Lower leg skin (tissue), 3 donors: Measurements from ENCODE around the gene USH1G.

Experiments used
- POLR2A ChIP-seq, 2 donors: fragments of 450-650 bp; IDR thresholded peaks; one replicate each; pipeline ENCODE4 v1.6.1; 2016 to 2017; ENCODE audit warnings: antibody characterized with exemption in 2 of 2, mild to moderate bottlenecking in 1 of 2, moderate library complexity in 1 of 2
- TF ChIP-seq, protein P1 (sequence below), 3 donors: fragments of 450-650 bp; IDR thresholded peaks; one replicate each; pipeline ENCODE4 v1.5.1; 2016; ENCODE audit warnings: antibody characterized with exemption in 3 of 3, mild to moderate bottlenecking in 3 of 3, moderate library complexity in 2 of 3

DNA sequence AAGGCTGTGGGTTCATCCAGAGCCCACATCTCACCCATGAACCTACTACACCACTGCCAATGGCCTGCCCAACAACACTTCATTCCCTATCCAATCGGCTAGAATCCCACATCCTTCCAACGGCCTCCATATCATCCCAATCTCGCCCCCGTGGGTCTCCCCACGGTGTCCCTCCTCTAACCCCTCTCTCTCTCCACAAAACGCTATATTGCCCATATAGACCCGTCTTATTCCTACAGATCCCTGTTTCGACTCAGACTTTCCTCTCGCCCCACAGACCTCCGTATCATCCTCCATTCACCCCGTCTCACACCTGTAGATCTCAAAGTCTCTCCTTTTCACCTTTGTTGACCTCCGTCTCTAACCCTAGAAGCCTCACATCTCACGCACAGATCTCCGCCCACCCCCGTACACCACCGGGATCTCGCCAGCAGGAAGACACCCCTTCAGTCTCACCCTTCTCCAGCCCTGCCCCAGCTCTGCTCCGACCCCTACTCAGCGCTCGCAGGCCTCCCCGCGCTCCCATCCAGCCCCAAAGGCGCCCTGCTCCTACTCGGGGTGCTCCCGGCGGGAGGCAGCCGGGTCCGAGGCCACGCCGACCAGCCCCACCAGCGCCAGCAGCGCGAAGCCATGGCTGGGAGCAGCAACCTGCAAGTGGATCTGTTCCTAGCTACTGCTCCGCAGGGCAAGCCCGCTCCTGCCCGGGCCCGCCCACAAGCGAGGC, 50.6 kb downstream of the USH1G start, which contains the start of gene FDXR:
- TF ChIP-seq, protein P1, sequence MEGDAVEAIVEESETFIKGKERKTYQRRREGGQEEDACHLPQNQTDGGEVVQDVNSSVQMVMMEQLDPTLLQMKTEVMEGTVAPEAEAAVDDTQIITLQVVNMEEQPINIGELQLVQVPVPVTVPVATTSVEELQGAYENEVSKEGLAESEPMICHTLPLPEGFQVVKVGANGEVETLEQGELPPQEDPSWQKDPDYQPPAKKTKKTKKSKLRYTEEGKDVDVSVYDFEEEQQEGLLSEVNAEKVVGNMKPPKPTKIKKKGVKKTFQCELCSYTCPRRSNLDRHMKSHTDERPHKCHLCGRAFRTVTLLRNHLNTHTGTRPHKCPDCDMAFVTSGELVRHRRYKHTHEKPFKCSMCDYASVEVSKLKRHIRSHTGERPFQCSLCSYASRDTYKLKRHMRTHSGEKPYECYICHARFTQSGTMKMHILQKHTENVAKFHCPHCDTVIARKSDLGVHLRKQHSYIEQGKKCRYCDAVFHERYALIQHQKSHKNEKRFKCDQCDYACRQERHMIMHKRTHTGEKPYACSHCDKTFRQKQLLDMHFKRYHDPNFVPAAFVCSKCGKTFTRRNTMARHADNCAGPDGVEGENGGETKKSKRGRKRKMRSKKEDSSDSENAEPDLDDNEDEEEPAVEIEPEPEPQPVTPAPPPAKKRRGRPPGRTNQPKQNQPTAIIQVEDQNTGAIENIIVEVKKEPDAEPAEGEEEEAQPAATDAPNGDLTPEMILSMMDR (IDR thresholded peaks at IDR 0.05), result no peak
- no peak for TF ChIP-seq POLR2A (IDR thresholded peaks at IDR 0.05)
